Activated naive CD8-positive, alpha-beta T cell (primary cell): Measurements from ENCODE around the gene PRDM16.

Experiments
- H3K27ac Mint-ChIP-seq: one replicate; pipeline ENCODE4 v1.8.0; 2021; ENCODE audit warnings: mixed read lengths
- H3K27me3 Mint-ChIP-seq: one replicate; pipeline ENCODE4 v1.8.0; 2021; ENCODE audit warnings: mixed read lengths
- H3K36me3 Mint-ChIP-seq: one replicate; pipeline ENCODE4 v1.8.0; 2021; ENCODE audit warnings: mixed read lengths
- H3K4me1 Mint-ChIP-seq: one replicate; pipeline ENCODE4 v1.8.0; 2021; ENCODE audit warnings: low read depth, mixed read lengths
- H3K4me3 Mint-ChIP-seq: one replicate; pipeline ENCODE4 v1.8.0; 2021; ENCODE audit warnings: mild to moderate bottlenecking, mixed read lengths
- H3K9me3 Mint-ChIP-seq: one replicate; pipeline ENCODE4 v1.8.0; 2021; ENCODE audit warnings: low read depth, mixed read lengths

The PRDM16 gene

DNA sequence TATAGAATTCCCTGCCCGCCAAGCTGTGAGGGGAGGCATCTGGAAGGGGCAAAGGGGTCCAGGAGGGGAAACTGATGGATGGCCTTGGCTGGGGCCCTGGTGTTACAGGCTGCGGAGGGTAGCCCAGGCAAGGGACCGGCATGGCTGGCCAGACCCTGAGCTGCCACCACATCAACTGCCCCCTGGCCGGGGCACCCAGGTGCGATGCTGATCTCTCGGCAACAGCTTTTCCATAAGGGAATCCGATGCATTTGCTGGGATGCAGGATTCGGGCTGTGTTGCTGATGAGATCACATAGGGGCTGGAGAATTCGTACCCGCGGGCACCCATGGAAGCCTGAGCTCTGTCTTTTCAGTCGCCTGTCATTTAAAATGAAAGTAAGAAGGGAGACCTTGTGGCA, 73.7 kb downstream of the PRDM16 start:
- Mint-ChIP-seq H3K27ac (no peak overlapping the region), H3K4me3 (no peak overlapping the region)

GRCh38 chr1:3145532-3146325, 76.7 kb downstream of the PRDM16 start:
- Mint-ChIP-seq H3K27ac (no peak overlapping the region), H3K36me3 (no peaks in the 10 kb centered on the region), H3K27me3 (no peaks in the 10 kb centered on the region), H3K4me3 (no peak overlapping the region), H3K9me3 (no peaks in the 10 kb centered on the region), H3K4me1 (no peaks in the 10 kb centered on the region)

More for the DNA sequence above, 73.7 kb downstream of the PRDM16 start:
- no peaks in the 10 kb centered on the region for H3K27me3 Mint-ChIP-seq
- H3K4me1 Mint-ChIP-seq: no peaks in the 10 kb centered on the region
- H3K36me3 Mint-ChIP-seq: no peaks in the 10 kb centered on the region
- no peaks in the 10 kb centered on the region for H3K9me3 Mint-ChIP-seq

GRCh38 chr1:3146458-3146857, 77.5 kb downstream of the PRDM16 start:
- H3K36me3 Mint-ChIP-seq: no peaks in the 10 kb centered on the region
- no peaks in the 10 kb centered on the region for H3K9me3 Mint-ChIP-seq
- H3K27me3 Mint-ChIP-seq: no peaks in the 10 kb centered on the region
- no peaks in the 10 kb centered on the region for H3K4me1 Mint-ChIP-seq
- H3K4me3 Mint-ChIP-seq: no peak overlapping the region
- H3K27ac Mint-ChIP-seq: no peak overlapping the region

DNA sequence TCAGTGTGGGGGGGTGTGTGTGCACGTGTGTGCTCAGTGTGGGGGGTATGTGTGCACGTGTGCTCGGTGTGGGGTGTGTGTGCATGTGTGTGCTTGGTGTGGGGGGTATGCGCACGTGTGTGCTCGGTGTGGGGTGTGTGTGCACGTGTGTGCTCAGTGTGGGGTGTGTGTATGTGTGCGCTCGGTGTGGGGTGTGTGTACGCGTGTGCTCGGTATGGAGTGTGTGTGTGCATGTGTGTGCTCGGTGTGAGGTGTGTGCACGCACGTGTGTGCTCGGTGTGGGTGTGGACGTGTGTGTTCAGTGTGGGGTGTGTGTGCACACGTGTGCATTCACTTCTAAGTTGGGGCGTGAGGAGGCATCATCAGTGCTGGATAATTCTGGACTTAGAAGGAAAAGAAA, 77.9 kb downstream of the PRDM16 start:
- no peaks in the 10 kb centered on the region for H3K9me3 Mint-ChIP-seq
- H3K4me3 Mint-ChIP-seq: no peak overlapping the region
- H3K4me1 Mint-ChIP-seq: no peaks in the 10 kb centered on the region
- no peaks in the 10 kb centered on the region for H3K27me3 Mint-ChIP-seq
- H3K27ac Mint-ChIP-seq: no peak overlapping the region
- H3K36me3 Mint-ChIP-seq: no peaks in the 10 kb centered on the region

GRCh38 chr1:3148171-3148570, 79.2 kb downstream of the PRDM16 start:
- H3K4me3 Mint-ChIP-seq: no peak overlapping the region
- H3K27me3 Mint-ChIP-seq: no peaks in the 10 kb centered on the region
- H3K4me1 Mint-ChIP-seq: no peaks in the 10 kb centered on the region
- H3K9me3 Mint-ChIP-seq: no peaks in the 10 kb centered on the region
- no peak overlapping the region for H3K27ac Mint-ChIP-seq
- no peaks in the 10 kb centered on the region for H3K36me3 Mint-ChIP-seq

DNA sequence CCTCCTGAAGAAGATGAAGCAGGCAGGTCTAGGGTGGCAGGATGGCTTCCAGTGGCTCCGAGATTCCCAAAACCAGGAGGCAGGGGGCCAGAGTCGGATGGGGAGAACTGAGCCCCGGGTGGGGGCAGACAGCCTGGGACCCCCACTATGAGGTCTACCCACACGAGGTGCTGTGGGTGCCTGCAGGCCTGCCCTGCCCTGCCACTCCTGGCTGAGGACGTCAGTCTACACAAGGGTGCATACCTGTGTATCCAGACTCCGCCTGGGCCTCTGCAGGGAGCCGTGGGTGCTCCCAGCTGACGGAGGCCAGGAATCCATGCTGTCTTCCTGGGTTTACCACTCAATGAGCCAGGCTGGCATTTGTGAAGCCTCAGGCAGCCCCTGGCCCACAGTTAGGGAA, 80.3 kb downstream of the PRDM16 start:
- Mint-ChIP-seq H3K4me3 (no peak overlapping the region), H3K9me3 (no peaks in the 10 kb centered on the region), H3K36me3 (no peaks in the 10 kb centered on the region), H3K27me3 (peaks cover 1% of the 10 kb centered on the region), H3K27ac (no peak overlapping the region), H3K4me1 (no peaks in the 10 kb centered on the region)

- peaks cover 10% of the 10 kb centered on the region for H3K27me3 Mint-ChIP-seq
- H3K4me1 Mint-ChIP-seq: no peaks in the 10 kb centered on the region
- no peaks in the 10 kb centered on the region for H3K9me3 Mint-ChIP-seq
- no peak overlapping the region for H3K4me3 Mint-ChIP-seq
- H3K27ac Mint-ChIP-seq: no peak overlapping the region
- no peaks in the 10 kb centered on the region for H3K36me3 Mint-ChIP-seq
Observed at GRCh38 chr1:3151456-3151855, 82.5 kb downstream of the PRDM16 start.

- Mint-ChIP-seq H3K27me3 (peaks cover 10% of the 10 kb centered on the region), H3K4me1 (no peaks in the 10 kb centered on the region), H3K36me3 (no peaks in the 10 kb centered on the region), H3K4me3 (no peak overlapping the region), H3K9me3 (no peaks in the 10 kb centered on the region), H3K27ac (no peak overlapping the region)
Observed at GRCh38 chr1:3152143-3152542, 83.1 kb downstream of the PRDM16 start.

GRCh38 chr1:3153197-3153596, 84.2 kb downstream of the PRDM16 start:
- H3K9me3 Mint-ChIP-seq: no peaks in the 10 kb centered on the region
- H3K36me3 Mint-ChIP-seq: no peaks in the 10 kb centered on the region
- no peaks in the 10 kb centered on the region for H3K4me1 Mint-ChIP-seq
- H3K27ac Mint-ChIP-seq: no peak overlapping the region
- no peak overlapping the region for H3K4me3 Mint-ChIP-seq
- H3K27me3 Mint-ChIP-seq: peaks cover 10% of the 10 kb centered on the region

- H3K27ac Mint-ChIP-seq: no peak overlapping the region
- no peaks in the 10 kb centered on the region for H3K9me3 Mint-ChIP-seq
- H3K36me3 Mint-ChIP-seq: no peaks in the 10 kb centered on the region
- no peaks in the 10 kb centered on the region for H3K4me1 Mint-ChIP-seq
- H3K4me3 Mint-ChIP-seq: no peak overlapping the region
- H3K27me3 Mint-ChIP-seq: peaks cover 10% of the 10 kb centered on the region
Observed at GRCh38 chr1:3153902-3154795, 85.1 kb downstream of the PRDM16 start.

GRCh38 chr1:3155056-3155925, 86.3 kb downstream of the PRDM16 start:
- Mint-ChIP-seq H3K36me3 (no peaks in the 10 kb centered on the region), H3K27ac (no peak overlapping the region), H3K4me1 (no peaks in the 10 kb centered on the region), H3K9me3 (no peaks in the 10 kb centered on the region), H3K27me3 (peaks cover 10% of the 10 kb centered on the region), H3K4me3 (no peak overlapping the region)

DNA sequence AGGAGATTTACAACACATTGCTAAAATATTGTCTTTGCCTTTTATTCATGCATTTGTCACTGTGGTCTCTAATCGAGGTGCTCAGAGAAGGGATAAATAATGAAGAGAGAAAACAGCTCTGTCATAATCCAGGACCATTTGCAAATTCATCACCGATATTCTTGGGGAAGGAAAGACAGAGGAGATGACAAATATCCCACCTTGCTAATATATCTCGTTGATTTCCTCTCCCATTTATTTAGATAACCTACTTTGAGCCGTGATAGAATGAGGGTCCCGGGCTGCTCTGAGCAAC, 86.9 kb downstream of the PRDM16 start:
- no peak overlapping the region for H3K4me3 Mint-ChIP-seq
- no peaks in the 10 kb centered on the region for H3K9me3 Mint-ChIP-seq
- H3K27me3 Mint-ChIP-seq: peaks cover 10% of the 10 kb centered on the region
- H3K4me1 Mint-ChIP-seq: peaks cover 1% of the 10 kb centered on the region
- no peaks in the 10 kb centered on the region for H3K36me3 Mint-ChIP-seq
- no peak overlapping the region for H3K27ac Mint-ChIP-seq

GRCh38 chr1:3156936-3157335, 87.9 kb downstream of the PRDM16 start:
- no peak overlapping the region for H3K27ac Mint-ChIP-seq
- H3K27me3 Mint-ChIP-seq: peaks cover 10% of the 10 kb centered on the region
- no peak overlapping the region for H3K4me3 Mint-ChIP-seq
- no peaks in the 10 kb centered on the region for H3K9me3 Mint-ChIP-seq
- H3K4me1 Mint-ChIP-seq: peaks cover 6% of the 10 kb centered on the region
- no peaks in the 10 kb centered on the region for H3K36me3 Mint-ChIP-seq

- Mint-ChIP-seq H3K4me1 (peaks cover 6% of the 10 kb centered on the region), H3K36me3 (no peaks in the 10 kb centered on the region), H3K27ac (no peak overlapping the region), H3K9me3 (no peaks in the 10 kb centered on the region), H3K27me3 (peaks cover 12% of the 10 kb centered on the region), H3K4me3 (no peak overlapping the region)
Observed at GRCh38 chr1:3158347-3158746, 89.3 kb downstream of the PRDM16 start.

DNA sequence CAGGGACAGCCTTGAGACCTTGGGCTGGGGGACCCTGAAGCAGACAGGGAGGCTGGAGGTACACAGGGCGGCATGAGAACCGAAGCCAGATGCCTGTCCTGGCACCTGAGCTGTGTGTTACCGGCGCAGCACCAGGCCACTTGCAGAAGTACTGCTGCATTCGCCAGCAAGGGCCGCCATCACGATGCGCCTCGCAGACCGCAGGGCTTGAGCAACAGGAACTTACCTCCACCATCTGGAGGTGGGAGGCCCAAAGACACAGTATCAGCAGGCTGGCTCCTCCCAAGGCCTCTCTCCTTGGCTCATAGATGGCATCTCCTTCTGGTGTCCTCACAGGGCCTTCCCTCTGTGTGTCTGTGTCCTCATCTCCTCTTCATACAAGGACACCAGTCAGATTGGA, 90.1 kb downstream of the PRDM16 start:
- H3K27ac Mint-ChIP-seq: no peak overlapping the region
- peaks cover 6% of the 10 kb centered on the region for H3K4me1 Mint-ChIP-seq
- no peaks in the 10 kb centered on the region for H3K36me3 Mint-ChIP-seq
- peaks cover 10% of the 10 kb centered on the region for H3K27me3 Mint-ChIP-seq
- no peaks in the 10 kb centered on the region for H3K9me3 Mint-ChIP-seq
- H3K4me3 Mint-ChIP-seq: no peak overlapping the region
